Posterior vena cava (tissue), 2 donors: ENCODE results near the gene ZNF331. TPM values are rescaled to one million over a fixed set of nuclear protein-coding genes. Genes with fewer than 3 reads are reported as not detected.

ENCODE experiments used
- DNase-seq: peaks from one replicate; pipeline ENCODE4 v3.0.0-alpha.2; 2020; ENCODE audit warnings: low spot score
- intact Hi-C, 2 donors: fragments of 100-400 bp; cut with DNase I; formaldehyde crosslinking; loops; one replicate each; pipeline versions ENCODE4 v1.14.1 to v1.14.2; 2022 to 2023
- total RNA-seq, 2 donors: library from RNA; stranded (reverse); fragmentation: NEBNext Ultra II Directional; extraction: Animal tissue kit (Norgen Biotek cat#: 25700); gene quantifications; one replicate each; pipeline ENCODE4 v1.2.1, GENCODE V29; 2021
- donor health status: DM: yes; HTN: yes; CAD: no.
- donor health status: DM: yes; HTN: yes; CAD: no.

ZNF331 gene
- total RNA-seq, 2 donors from 2014 or later, result 21.5 to 45.7 TPM

GRCh38 chr19:53553865-53554791 is 16.2 kb downstream of the ZNF331 start:
- intact Hi-C loops, result no loop called here

GRCh38 chr19:53554804-53555203 is 16.9 kb downstream of the ZNF331 start:
- intact Hi-C loops, result no loop called here
- DNase-seq, result no peak

More at GRCh38 chr19:53553865-53554791, 16.2 kb downstream of the ZNF331 start:
- peak; percentile 97 for DNase-seq

GRCh38 chr19:53555352-53555751 is 17.4 kb downstream of the ZNF331 start:
- DNase-seq, result no peak
- intact Hi-C loops, result no loop called here

GRCh38 chr19:53571339-53571738 is 33.4 kb downstream of the ZNF331 start:
- DNase-seq, result peak; percentile 32

GRCh38 chr19:53576941-53577653 is 39.2 kb downstream of the ZNF331 start:
- intact Hi-C loops, result no loop called here
- DNase-seq, result peak; percentile 22

More at GRCh38 chr19:53571339-53571738, 33.4 kb downstream of the ZNF331 start:
- intact Hi-C loops, result no loop called here

- DNase-seq, result peak; percentile 59
- intact Hi-C loops, result no loop called here
Measured at GRCh38 chr19:53577968-53578367, 40.0 kb downstream of the ZNF331 start.

GRCh38 chr19:53579518-53579917 is 41.6 kb downstream of the ZNF331 start:
- intact Hi-C loops, result no loop called here
- no peak for DNase-seq

- DNase-seq, result peak; percentile 38
- intact Hi-C loops, result no loop called here
Measured at GRCh38 chr19:53580871-53581835, 43.2 kb downstream of the ZNF331 start.

- intact Hi-C loops, result no loop called here
- peak; percentile 37 for DNase-seq
Measured at GRCh38 chr19:53581871-53582279, 43.9 kb downstream of the ZNF331 start.

- intact Hi-C loops, result no loop called here
Measured at GRCh38 chr19:53583181-53583580, 45.2 kb downstream of the ZNF331 start.

GRCh38 chr19:53586277-53586691 is 48.3 kb downstream of the ZNF331 start:
- DNase-seq, result no peak
- intact Hi-C loops, result no loop called here

More at GRCh38 chr19:53583181-53583580, 45.2 kb downstream of the ZNF331 start:
- peak; percentile 17 for DNase-seq

GRCh38 chr19:53594811-53595509 is 57.0 kb downstream of the ZNF331 start:
- intact Hi-C loops, result no loop called here
- DNase-seq, result no peak

GRCh38 chr19:53595510-53595867 is 57.5 kb downstream of the ZNF331 start:
- DNase-seq, result no peak
- intact Hi-C loops, result no loop called here

- intact Hi-C loops, result no loop called here
- DNase-seq, result no peak
Measured at GRCh38 chr19:53596056-53596455, 58.1 kb downstream of the ZNF331 start.

- intact Hi-C loops, result no loop called here
- no peak for DNase-seq
Measured at GRCh38 chr19:53597023-53597422, 59.1 kb downstream of the ZNF331 start.

- DNase-seq, result no peak
- intact Hi-C loops, result no loop called here
Measured at GRCh38 chr19:53598361-53598760, 60.4 kb downstream of the ZNF331 start.

- DNase-seq, result no peak
- intact Hi-C loops, result no loop called here
Measured at GRCh38 chr19:53600217-53600616, 62.3 kb downstream of the ZNF331 start.

GRCh38 chr19:53606031-53606430 is 68.1 kb downstream of the ZNF331 start:
- intact Hi-C loops, result no loop called here
- no peak for DNase-seq

GRCh38 chr19:53608381-53608780 is 70.4 kb downstream of the ZNF331 start:
- no peak for DNase-seq
- intact Hi-C loops, result no loop called here
